Mesendoderm (in vitro differentiated cells): ENCODE results near the gene CDAN1. TPM values are rescaled to one million over a fixed set of nuclear protein-coding genes. Genes with fewer than 3 reads are reported as not detected.
A peak's percentile ranks its signal among the peaks of the same experiment; 100 is the strongest.

Experiments used
- DNase-seq: peaks from one replicate; pipeline ENCODE4 v3.0.0; 2013
- H2AK5ac ChIP-seq: 2 replicates; pipeline ENCODE4 v1.6.1; 2013; ENCODE audit warnings: low read length, inconsistent platforms
- H2BK120ac ChIP-seq: 2 replicates; pipeline ENCODE4 v1.6.1; 2013; ENCODE audit warnings: low read depth, mild to moderate bottlenecking, low read length, moderate library complexity, mixed read lengths
- H2BK15ac ChIP-seq: replicated peaks from 2 replicates; pipeline ENCODE4 v1.6.1; 2013; ENCODE audit warnings: low read depth, mild to moderate bottlenecking, moderate library complexity
- H2BK5ac ChIP-seq: 2 replicates; pipeline ENCODE4 v1.6.1; 2013; ENCODE audit warnings: low read length, inconsistent platforms
- H3K18ac ChIP-seq: 2 replicates; pipeline ENCODE4 v1.6.1; 2013; ENCODE audit warnings: mild to moderate bottlenecking, low read length, mixed read lengths
- H3K23ac ChIP-seq: one replicate; pipeline ENCODE4 v1.6.1; 2013; ENCODE audit warnings: low read length
- H3K27ac ChIP-seq: 2 replicates; pipeline ENCODE4 v1.5.1; 2013; ENCODE audit warnings: low read depth, mild to moderate bottlenecking, inconsistent platforms, low read length, moderate library complexity
- H3K27me3 ChIP-seq: 2 replicates; pipeline ENCODE4 v1.6.1; 2013; ENCODE audit warnings: low read length, control low read depth, mild to moderate bottlenecking, inconsistent platforms; ENCODE audit not compliant: insufficient read depth, poor library complexity
- H3K36me3 ChIP-seq: 2 replicates; pipeline ENCODE4 v1.6.1; 2013; ENCODE audit warnings: low read length, inconsistent platforms; ENCODE audit not compliant: control insufficient read depth, insufficient read depth
- H3K4ac ChIP-seq: one replicate; pipeline ENCODE4 v1.6.1; 2013; ENCODE audit warnings: low read depth, mild to moderate bottlenecking, low read length, moderate library complexity
- H3K4me1 ChIP-seq: 2 replicates; pipeline ENCODE4 v1.6.1; 2013; ENCODE audit warnings: low read depth, low read length, inconsistent platforms; ENCODE audit not compliant: control insufficient read depth
- H3K4me2 ChIP-seq: 2 replicates; pipeline ENCODE4 v1.6.1; 2013; ENCODE audit warnings: low read length
- H3K4me3 ChIP-seq: 2 replicates; pipeline ENCODE4 v1.5.1; 2013; ENCODE audit warnings: mild to moderate bottlenecking, low read length
- H3K56ac ChIP-seq: one replicate; pipeline ENCODE4 v1.6.1; 2013; ENCODE audit warnings: low read length
- H3K79me1 ChIP-seq: 2 replicates; pipeline ENCODE4 v1.6.1; 2013; ENCODE audit warnings: low read length, inconsistent platforms
- H3K79me2 ChIP-seq: 2 replicates; pipeline ENCODE4 v1.6.1; 2013; ENCODE audit warnings: mild to moderate bottlenecking, low read length; ENCODE audit not compliant: control insufficient read depth, insufficient read depth
- H3K9ac ChIP-seq: 2 replicates; pipeline ENCODE4 v1.6.1; 2013; ENCODE audit warnings: low read length, inconsistent platforms
- H4K5ac ChIP-seq: one replicate; pipeline ENCODE4 v1.6.1; 2013; ENCODE audit warnings: low read length
- H4K8ac ChIP-seq: one replicate; pipeline ENCODE4 v1.6.1; 2013; ENCODE audit warnings: low read depth, mild to moderate bottlenecking, control low read depth, low read length, moderate library complexity
- WGBS: extraction: QIAGEN DNeasy Blood & Tissue Kit; methylation state at CpG from one replicate; pipeline ENCODE4 v1.1.7; 2013; ENCODE audit warnings: low lambda C conversion rate, missing lambda C conversion rate; ENCODE audit not compliant: insufficient coverage; ENCODE audit errors: extremely low coverage; 5-methylcytosine and 5-hydroxymethylcytosine counted together
- polyA plus RNA-seq, 2 experiments: library from polyadenylated mRNA; stranded (reverse); fragments of 200-250 nt; gene quantifications; one replicate each; pipeline ENCODE4 v1.2.3, GENCODE V29; 2013

CDAN1 gene
- 4.6 TPM for polyA plus RNA-seq (2013, experiment 1 of 2)
- polyA plus RNA-seq (2013, experiment 2 of 2): 4.4 TPM

GRCh38 chr15:42736793-42737528 is at the start of gene CDAN1:
TSS of gene CDAN1 (minus strand) at chr15:42737128. CDS start at chr15:42737102, 26 bp downstream.
- peaks cover 10% of the 10 kb centered on the region for H3K36me3 ChIP-seq
- H2BK15ac ChIP-seq: no peak within 1 kb of the TSS
- H3K18ac ChIP-seq: peak within 1 kb of the TSS; percentile 88
- H3K4me1 ChIP-seq: peaks cover 4% of the 10 kb centered on the region
- peak within 1 kb of the TSS; percentile 63 for H3K27ac ChIP-seq
- H2BK5ac ChIP-seq: no peak within 1 kb of the TSS
- peak; percentile 86 for DNase-seq
- H3K9ac ChIP-seq: peak within 1 kb of the TSS; percentile 95
- peaks cover 2% of the 10 kb centered on the region for H3K79me2 ChIP-seq
- no peak within 1 kb of the TSS for H2BK120ac ChIP-seq
- H3K56ac ChIP-seq: peak within 1 kb of the TSS; percentile 95
- H4K5ac ChIP-seq: peak within 1 kb of the TSS; percentile 91
- no peak within 1 kb of the TSS for H3K23ac ChIP-seq
- H3K4ac ChIP-seq: peak within 1 kb of the TSS; percentile 66
- H4K8ac ChIP-seq: peak within 1 kb of the TSS; percentile 30
- no CpG with 5 or more reads among the region's 76 CpGs for WGBS
- peaks cover 3% of the 10 kb centered on the region for H3K79me1 ChIP-seq
- no peak within 1 kb of the TSS for H2AK5ac ChIP-seq
- no peaks in the 10 kb centered on the region for H3K27me3 ChIP-seq
- H3K4me2 ChIP-seq: peak within 1 kb of the TSS; percentile 84
- H3K4me3 ChIP-seq: peak within 1 kb of the TSS; percentile 79

GRCh38 chr15:42785569-42785968 is 48.6 kb upstream of the CDAN1 start:
- no peak overlapping the region for H3K4me3 ChIP-seq
- no peaks in the 10 kb centered on the region for H3K27me3 ChIP-seq
- no peak overlapping the region for H3K9ac ChIP-seq
- H3K18ac ChIP-seq: no peak overlapping the region
- H3K79me1 ChIP-seq: no peaks in the 10 kb centered on the region
- no peak overlapping the region for H3K4ac ChIP-seq
- H2BK5ac ChIP-seq: no peak overlapping the region
- DNase-seq: no peak
- H3K27ac ChIP-seq: no peak overlapping the region
- no peaks in the 10 kb centered on the region for H3K4me1 ChIP-seq
- H3K79me2 ChIP-seq: no peaks in the 10 kb centered on the region
- no peaks in the 10 kb centered on the region for H3K36me3 ChIP-seq
- H3K56ac ChIP-seq: no peak overlapping the region
- H4K8ac ChIP-seq: no peak overlapping the region
- WGBS: no CpG with 5 or more reads among the region's 2 CpGs
- H3K4me2 ChIP-seq: no peak overlapping the region
- H3K23ac ChIP-seq: no peak overlapping the region
- H2BK15ac ChIP-seq: no peak overlapping the region
- no peak overlapping the region for H2BK120ac ChIP-seq
- H2AK5ac ChIP-seq: no peak overlapping the region
- H4K5ac ChIP-seq: no peak overlapping the region

- no peak overlapping the region for H2BK120ac ChIP-seq
- no peak overlapping the region for H2BK5ac ChIP-seq
- H3K36me3 ChIP-seq: no peaks in the 10 kb centered on the region
- no peak overlapping the region for H3K4me3 ChIP-seq
- H3K56ac ChIP-seq: no peak overlapping the region
- no peaks in the 10 kb centered on the region for H3K79me2 ChIP-seq
- H3K4ac ChIP-seq: no peak overlapping the region
- H2AK5ac ChIP-seq: no peak overlapping the region
- H4K8ac ChIP-seq: no peak overlapping the region
- H3K27ac ChIP-seq: no peak overlapping the region
- no peak overlapping the region for H4K5ac ChIP-seq
- H3K4me2 ChIP-seq: no peak overlapping the region
- no peaks in the 10 kb centered on the region for H3K79me1 ChIP-seq
- no peak for DNase-seq
- H3K23ac ChIP-seq: no peak overlapping the region
- no peak overlapping the region for H2BK15ac ChIP-seq
- no peaks in the 10 kb centered on the region for H3K4me1 ChIP-seq
- H3K9ac ChIP-seq: no peak overlapping the region
- WGBS: no CpG with 5 or more reads among the region's 1 CpG
- H3K18ac ChIP-seq: no peak overlapping the region
- no peaks in the 10 kb centered on the region for H3K27me3 ChIP-seq
Observed at GRCh38 chr15:42784705-42785104, 47.8 kb upstream of the CDAN1 start.

GRCh38 chr15:42782716-42783115 is 45.8 kb upstream of the CDAN1 start:
- Histone ChIP-seq H3K9ac (no peak overlapping the region), H3K23ac (no peak overlapping the region), H2BK15ac (no peak overlapping the region), H3K79me2 (no peaks in the 10 kb centered on the region), H3K4me2 (no peak overlapping the region), H2BK5ac (no peak overlapping the region), H3K27me3 (no peaks in the 10 kb centered on the region), H4K8ac (no peak overlapping the region), H3K79me1 (no peaks in the 10 kb centered on the region), H2BK120ac (no peak overlapping the region), H3K56ac (no peak overlapping the region), H3K27ac (no peak overlapping the region), H4K5ac (no peak overlapping the region), H3K36me3 (no peaks in the 10 kb centered on the region), H3K4ac (no peak overlapping the region), H3K4me3 (no peak overlapping the region), H2AK5ac (no peak overlapping the region), H3K4me1 (no peaks in the 10 kb centered on the region), H3K18ac (no peak overlapping the region)
- no peak for DNase-seq
- no CpG with 5 or more reads among the region's 4 CpGs for WGBS

- H3K18ac ChIP-seq: no peak overlapping the region
- no peak overlapping the region for H2BK15ac ChIP-seq
- H4K5ac ChIP-seq: no peak overlapping the region
- no peaks in the 10 kb centered on the region for H3K79me1 ChIP-seq
- no peaks in the 10 kb centered on the region for H3K4me1 ChIP-seq
- H3K56ac ChIP-seq: no peak overlapping the region
- H3K27ac ChIP-seq: no peak overlapping the region
- no peak overlapping the region for H3K9ac ChIP-seq
- H3K27me3 ChIP-seq: no peaks in the 10 kb centered on the region
- WGBS: no CpG with 5 or more reads among the region's 2 CpGs
- no peak overlapping the region for H3K23ac ChIP-seq
- no peak overlapping the region for H3K4me3 ChIP-seq
- no peak overlapping the region for H2BK5ac ChIP-seq
- no peak overlapping the region for H4K8ac ChIP-seq
- no peak overlapping the region for H3K4me2 ChIP-seq
- H2AK5ac ChIP-seq: no peak overlapping the region
- H3K79me2 ChIP-seq: no peaks in the 10 kb centered on the region
- DNase-seq: no peak
- no peaks in the 10 kb centered on the region for H3K36me3 ChIP-seq
- H2BK120ac ChIP-seq: no peak overlapping the region
- no peak overlapping the region for H3K4ac ChIP-seq
Observed at GRCh38 chr15:42775416-42775815, 38.5 kb upstream of the CDAN1 start.

GRCh38 chr15:42772901-42773300 is 36.0 kb upstream of the CDAN1 start:
- no peak overlapping the region for H3K18ac ChIP-seq
- H3K4me2 ChIP-seq: no peak overlapping the region
- no peaks in the 10 kb centered on the region for H3K27me3 ChIP-seq
- no peak overlapping the region for H3K4me3 ChIP-seq
- DNase-seq: no peak
- H2BK120ac ChIP-seq: no peak overlapping the region
- no peak overlapping the region for H4K8ac ChIP-seq
- no peak overlapping the region for H4K5ac ChIP-seq
- H3K27ac ChIP-seq: no peak overlapping the region
- no peaks in the 10 kb centered on the region for H3K36me3 ChIP-seq
- no peak overlapping the region for H2AK5ac ChIP-seq
- H3K4me1 ChIP-seq: no peaks in the 10 kb centered on the region
- no peak overlapping the region for H3K4ac ChIP-seq
- H3K56ac ChIP-seq: no peak overlapping the region
- H3K79me2 ChIP-seq: no peaks in the 10 kb centered on the region
- H3K9ac ChIP-seq: no peak overlapping the region
- no peak overlapping the region for H2BK15ac ChIP-seq
- H3K23ac ChIP-seq: no peak overlapping the region
- H3K79me1 ChIP-seq: no peaks in the 10 kb centered on the region
- WGBS: no CpG with 5 or more reads among the region's 2 CpGs
- H2BK5ac ChIP-seq: no peak overlapping the region
